ENCODE results near the gene C1QL4.

DNA sequence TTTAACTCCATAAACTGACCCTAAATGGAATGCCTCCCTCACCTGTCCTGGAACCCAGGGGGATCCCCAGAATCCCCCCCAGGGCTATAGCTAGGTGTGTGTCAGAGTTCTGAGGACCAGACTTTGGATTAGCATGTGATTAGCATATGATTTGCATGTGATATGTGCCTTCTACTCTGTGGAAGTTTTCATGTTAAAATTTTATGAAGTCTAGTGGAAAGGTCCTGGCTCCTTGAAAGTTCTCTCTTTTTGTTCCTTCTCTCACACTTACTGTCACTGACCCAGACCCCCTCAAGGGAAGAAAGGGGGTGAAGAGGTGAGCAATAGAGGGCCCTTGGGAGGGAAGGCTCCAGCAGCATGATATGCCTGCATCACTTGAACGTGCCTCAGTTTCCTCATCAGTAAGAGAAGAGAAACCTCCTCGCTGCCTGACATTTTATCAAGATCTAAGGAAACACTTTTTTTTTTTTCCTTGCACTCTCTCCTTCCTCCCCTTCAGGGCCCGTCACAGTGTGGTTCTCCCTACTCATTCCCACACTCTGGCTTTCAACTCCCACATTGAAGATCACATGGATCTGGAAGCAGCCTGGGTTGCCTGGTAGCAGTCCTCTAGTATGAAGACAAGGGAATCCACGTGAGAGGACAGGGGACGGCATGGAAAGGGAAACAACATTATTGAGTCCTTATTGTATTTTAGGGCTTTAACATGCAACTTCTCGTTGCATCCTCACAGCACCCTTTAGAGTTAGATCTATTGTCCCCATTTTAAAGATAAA, 3.3 kb upstream of the C1QL4 start:
- TF ChIP-seq CTCF (IDR thresholded peaks at IDR 0.05; ENCODE audit: borderline replicate concordance, extremely low read depth, low read length, poor library complexity, severe bottlenecking), result no peak
- TF ChIP-seq EZH2 (IDR thresholded peaks at IDR 0.05; ENCODE audit: borderline replicate concordance, low read depth, low read length, severe bottlenecking), result no peak
